Activated CD8-positive, alpha-beta memory T cell treated with anti-CD3 and anti-CD28 coated beads for 36 hours (primary cell): ENCODE data around the gene PSME2. TPM values are rescaled to one million over a fixed set of nuclear protein-coding genes. Genes with fewer than 3 reads are reported as not detected.

Experiments used
- CTCF ChIA-PET: fragments of 350-600 bp; sonication (Branson Sonifier 250); formaldehyde crosslinking; loops from one replicate; lab custom pipeline; 2021; ENCODE audit warnings: antibody characterized with exemption; lab: Charles Lee
- POLR2A ChIA-PET: fragments of 350-600 bp; sonication (Branson Sonifier 250); formaldehyde crosslinking; loops from one replicate; lab custom pipeline; 2021; ENCODE audit warnings: antibody characterized with exemption; lab: Charles Lee
- total RNA-seq, 2 experiments: library from RNA; stranded (reverse); gene quantifications; one replicate each; pipeline ENCODE4 v1.2.3, GENCODE V29; 2021

The PSME2 gene
- total RNA-seq: 100 to 1,000 TPM; 381 to 388 TPM

GRCh38 chr14:24146453-24146977, at the start of gene PSME2:
TSS of gene PSME2 (minus strand) at chr14:24146610. CDS start at chr14:24146581, 29 bp downstream.
- ChIA-PET POLR2A (interaction anchor here (0.9 to 3.8 kb wide), 8 partner anchors 10 to 52 kb away, joined by 3 to 34 read pairs (median 7); partner anchors contain the start of genes DCAF11, IRF9, NRL and PCK2), CTCF (interaction anchor here (1.2 to 2.7 kb wide), 6 partner anchors 9 to 38 kb away, joined by 3 to 24 read pairs (median 7); partner anchors contain the start of genes DCAF11, IRF9, NRL and PSME1)

- POLR2A ChIA-PET: interaction anchor here (0.7 to 2.7 kb wide), 11 partner anchors 9 to 116 kb away, joined by 3 to 24 read pairs (median 8); partner anchors contain the start of genes CHMP4A, DCAF11, IRF9 and LTB4R
- CTCF ChIA-PET: interaction anchor here (0.6 to 2.3 kb wide), 13 partner anchors 11 to 138 kb away, joined by 3 to 15 read pairs (median 3); partner anchors contain the start of genes CHMP4A, CIDEB, IRF9 and LTB4R2
Measured at GRCh38 chr14:24195186-24196070, 49.0 kb upstream of the PSME2 start, which contains the start of gene TM9SF1. TSS of gene TM9SF1 (minus strand) at chr14:24195441. CDS start at chr14:24195019, 422 bp downstream.

- POLR2A ChIA-PET: interaction anchor here (0.7 to 2.7 kb wide), 8 partner anchors 11 to 117 kb away, joined by 3 to 24 read pairs (median 10); partner anchors contain the start of genes CHMP4A, DCAF11, IRF9 and LTB4R
- CTCF ChIA-PET: interaction anchor here (0.9 to 2.3 kb wide), 4 partner anchors 17 to 138 kb away, joined by 3 to 15 read pairs (median 8); partner anchors contain the start of genes CHMP4A, MDP1 and TINF2
Measured at GRCh38 chr14:24194873-24195185, 48.4 kb upstream of the PSME2 start.

- CTCF ChIA-PET: interaction anchor here (0.7 to 2.3 kb wide), 4 partner anchors 18 to 114 kb away, joined by 3 to 9 read pairs (median 3); partner anchors contain the start of genes CIDEB and RABGGTA
- POLR2A ChIA-PET: interaction anchor here (0.7 to 2.7 kb wide), 5 partner anchors 11 to 48 kb away, joined by 5 to 24 read pairs (median 10); partner anchors contain the start of genes CHMP4A, PSME2, RNF31 and TINF2
Measured at GRCh38 chr14:24194186-24194872, 47.9 kb upstream of the PSME2 start.

- POLR2A ChIA-PET: no interaction called here
- CTCF ChIA-PET: no interaction called here
Measured at GRCh38 chr14:24192933-24193332, 46.5 kb upstream of the PSME2 start.

GRCh38 chr14:24190416-24190815, 44.0 kb upstream of the PSME2 start:
- POLR2A ChIA-PET: no interaction called here
- CTCF ChIA-PET: interaction anchor here (0.7 to 1.1 kb wide), 3 partner anchors 29 to 51 kb away, joined by 3 to 4 read pairs (median 4); partner anchors contain the start of genes EMC9 and IRF9

- POLR2A ChIA-PET: interaction anchor here (0.6 to 3.3 kb wide), 4 partner anchors 10 to 42 kb away, joined by 3 to 15 read pairs (median 4); partner anchors contain the start of genes CHMP4A, IRF9 and RNF31
- CTCF ChIA-PET: interaction anchor here (0.8 to 1.6 kb wide), 3 partner anchors 27 to 136 kb away, joined by 3 to 5 read pairs (median 4); partner anchors contain the start of gene MDP1
Measured at GRCh38 chr14:24189460-24189859, 43.0 kb upstream of the PSME2 start.

- CTCF ChIA-PET: interaction anchor here (0.8 to 1.6 kb wide), 5 partner anchors 27 to 135 kb away, joined by 3 to 5 read pairs (median 4); partner anchors contain the start of genes IRF9 and MDP1
- POLR2A ChIA-PET: interaction anchor here (0.6 to 3.3 kb wide), 4 partner anchors 9 to 42 kb away, joined by 3 to 15 read pairs (median 4); partner anchors contain the start of genes CHMP4A, IRF9 and RNF31
Measured at GRCh38 chr14:24189059-24189375, 42.6 kb upstream of the PSME2 start.

GRCh38 chr14:24188251-24189058, 42.0 kb upstream of the PSME2 start, which contains the start of gene IPO4:
TSS of gene IPO4 (minus strand) at chr14:24188816. CDS start at chr14:24188787, 29 bp downstream.
- ChIA-PET CTCF (interaction anchor here (0.7 to 1.6 kb wide), 6 partner anchors 10 to 134 kb away, joined by 3 to 5 read pairs (median 4); partner anchors contain the start of genes IRF9 and MDP1), POLR2A (interaction anchor here (0.6 to 3.3 kb wide), 5 partner anchors 9 to 108 kb away, joined by 3 to 15 read pairs (median 4); partner anchors contain the start of genes CHMP4A, IRF9 and RNF31)

- CTCF ChIA-PET: interaction anchor here (1.2 kb wide), 1 partner anchor 26 kb away, joined by 9 read pairs; the partner anchor contains the start of gene IRF9
- POLR2A ChIA-PET: interaction anchor here (3.3 kb wide), 1 partner anchor 26 kb away, joined by 15 read pairs; the partner anchor contains the start of gene IRF9
Measured at GRCh38 chr14:24187539-24187915, 41.1 kb upstream of the PSME2 start.

- POLR2A ChIA-PET: interaction anchor here (0.6 to 3.3 kb wide), 4 partner anchors 9 to 121 kb away, joined by 3 to 15 read pairs (median 6); partner anchors contain the start of genes IRF9 and TM9SF1
- CTCF ChIA-PET: interaction anchor here (0.6 to 1.9 kb wide), 3 partner anchors 26 to 41 kb away, joined by 3 to 11 read pairs (median 9); partner anchors contain the start of gene IRF9
Measured at GRCh38 chr14:24186831-24187538, 40.6 kb upstream of the PSME2 start.

GRCh38 chr14:24185741-24186140, 39.3 kb upstream of the PSME2 start:
- ChIA-PET CTCF (interaction anchor here (1.3 to 1.9 kb wide), 2 partner anchors 10 to 25 kb away, joined by 3 to 11 read pairs; partner anchors contain the start of genes IRF9 and TM9SF1), POLR2A (no interaction called here)

- CTCF ChIA-PET: interaction anchor here (1.3 to 1.9 kb wide), 2 partner anchors 11 to 24 kb away, joined by 3 to 11 read pairs; partner anchors contain the start of genes IRF9 and TM9SF1
Measured at GRCh38 chr14:24185026-24185425, 38.6 kb upstream of the PSME2 start.

GRCh38 chr14:24184104-24184970, 37.9 kb upstream of the PSME2 start:
- CTCF ChIA-PET: interaction anchor here (1.3 to 1.5 kb wide), 2 partner anchors 11 to 124 kb away, joined by 3 to 4 read pairs; partner anchors contain the start of genes CIDEB and TM9SF1

More at GRCh38 chr14:24185026-24185425, 38.6 kb upstream of the PSME2 start:
- POLR2A ChIA-PET: no interaction called here

GRCh38 chr14:24183014-24183481, 36.6 kb upstream of the PSME2 start:
- ChIA-PET CTCF (interaction anchor here (1.3 to 1.5 kb wide), 2 partner anchors 21 to 125 kb away, joined by 4 read pairs; partner anchors contain the start of genes CIDEB and IRF9), POLR2A (no interaction called here)

More at GRCh38 chr14:24184104-24184970, 37.9 kb upstream of the PSME2 start:
- POLR2A ChIA-PET: no interaction called here
